SK-N-SH treated with all-trans-retinoic acid at 6 μM for 48 hours (cell line): ENCODE measurements around the gene ZKSCAN1.
"Not testable (repeated sequence)": the region's sequence is repeated elsewhere in the genome, so short reads cannot be mapped to it uniquely, and the experiment has no call there.

Experiments used
- ATAC-seq: fragments of 200-7000 bp; cut with Tn5 transposase; 3 replicates; pipeline ENCODE4 v1.9.1; 2020; ENCODE audit warnings: mild to moderate bottlenecking, moderate library complexity
- ARNTL ChIP-seq: fragments of 450-650 bp; formaldehyde crosslinking; IDR thresholded peaks from 2 replicates; pipeline ENCODE4 v1.5.0; 2020; ENCODE audit warnings: low read depth, mild to moderate bottlenecking, moderate library complexity, borderline replicate concordance
- BACH2 ChIP-seq: fragments of 250-450 bp; sonication (Bioruptor Pico); IDR thresholded peaks from 2 replicates; pipeline ENCODE4 v1.9.0; 2021; ENCODE audit warnings: mild to moderate bottlenecking, borderline replicate concordance
- CSDC2 ChIP-seq: fragments of 250-450 bp; sonication (Bioruptor Pico); IDR thresholded peaks from 2 replicates; pipeline ENCODE4 v1.5.0; 2020; ENCODE audit warnings: mild to moderate bottlenecking, moderate library complexity
- ESRRG ChIP-seq: fragments of 250-450 bp; sonication (Bioruptor Pico); IDR thresholded peaks from 2 replicates; pipeline ENCODE4 v1.6.1; 2021; ENCODE audit warnings: mild to moderate bottlenecking
- GLIS3 ChIP-seq: fragments of 250-450 bp; sonication (Bioruptor Pico); IDR thresholded peaks from 2 replicates; pipeline ENCODE4 v1.5.0; 2020; ENCODE audit warnings: mild to moderate bottlenecking, moderate library complexity
- ISL1 ChIP-seq: fragments of 250-450 bp; sonication (Bioruptor Pico); IDR thresholded peaks from 2 replicates; pipeline ENCODE4 v2.1.2; 2022; ENCODE audit warnings: mild to moderate bottlenecking, moderate library complexity
- OSR1 ChIP-seq: fragments of 250-450 bp; sonication (Bioruptor Pico); IDR thresholded peaks from 2 replicates; pipeline ENCODE4 v1.8.0; 2022; ENCODE audit warnings: moderate library complexity, mild to moderate bottlenecking, inconsistent platforms
- PATZ1 ChIP-seq: fragments of 250-450 bp; sonication (Bioruptor Pico); IDR thresholded peaks from 2 replicates; pipeline ENCODE4 v1.8.0; 2020; ENCODE audit warnings: mild to moderate bottlenecking, moderate library complexity, borderline replicate concordance
- POU6F1 ChIP-seq: fragments of 250-450 bp; sonication (Bioruptor Pico); IDR thresholded peaks from 2 replicates; pipeline ENCODE4 v1.8.0; 2021; ENCODE audit warnings: low read depth, mild to moderate bottlenecking, moderate library complexity, borderline replicate concordance
- PPARA ChIP-seq: fragments of 250-450 bp; sonication (Bioruptor Pico); IDR thresholded peaks from 2 replicates; pipeline ENCODE4 v1.5.0; 2020; ENCODE audit warnings: mild to moderate bottlenecking, borderline replicate concordance
- RARB ChIP-seq: fragments of 250-450 bp; sonication (Bioruptor Pico); IDR thresholded peaks from 2 replicates; pipeline ENCODE4 v1.8.0; 2021; ENCODE audit warnings: mild to moderate bottlenecking, moderate library complexity
- SNAI2 ChIP-seq: fragments of 250-450 bp; sonication (Bioruptor Pico); IDR thresholded peaks from 2 replicates; pipeline ENCODE4 v1.5.0; 2020; ENCODE audit warnings: mild to moderate bottlenecking, moderate library complexity
- TCF4 ChIP-seq: fragments of 250-450 bp; sonication (Bioruptor Pico); IDR thresholded peaks from 2 replicates; pipeline ENCODE4 v1.8.0; 2021; ENCODE audit warnings: mild to moderate bottlenecking, moderate library complexity, borderline replicate concordance
- TOX ChIP-seq: fragments of 250-450 bp; sonication (Bioruptor Pico); IDR thresholded peaks from 2 replicates; pipeline ENCODE4 v1.8.0; 2021; ENCODE audit warnings: mild to moderate bottlenecking, moderate library complexity, borderline replicate concordance
- ZC3H10 ChIP-seq: fragments of 250-450 bp; sonication (Bioruptor Pico); IDR thresholded peaks from 2 replicates; pipeline ENCODE4 v1.5.1; 2021; ENCODE audit warnings: mild to moderate bottlenecking, moderate library complexity
- ZFP3 ChIP-seq: fragments of 250-450 bp; sonication (Bioruptor Pico); IDR thresholded peaks from 2 replicates; pipeline ENCODE4 v1.5.0; 2020; ENCODE audit warnings: mild to moderate bottlenecking, moderate library complexity
- ZFP30 ChIP-seq: fragments of 450-650 bp; formaldehyde crosslinking; IDR thresholded peaks from 2 replicates; pipeline ENCODE4 v1.5.0; 2022; ENCODE audit warnings: mild to moderate bottlenecking, moderate library complexity
- ZNF565 ChIP-seq: fragments of 450-650 bp; formaldehyde crosslinking; conservative IDR thresholded peaks from 2 replicates; pipeline ENCODE4 v1.5.0; 2020; ENCODE audit warnings: low read depth, mild to moderate bottlenecking, moderate library complexity
- ZNF70 ChIP-seq: fragments of 450-650 bp; formaldehyde crosslinking; IDR thresholded peaks from 2 replicates; pipeline ENCODE4 v1.5.0; 2020; ENCODE audit warnings: mild to moderate bottlenecking, moderate library complexity
- ZNF8 ChIP-seq: fragments of 450-650 bp; formaldehyde crosslinking; IDR thresholded peaks from 2 replicates; pipeline ENCODE4 v1.5.0; 2020; ENCODE audit warnings: mild to moderate bottlenecking, moderate library complexity
- TF ChIP-seq, protein P1 (sequence below): fragments of 250-450 bp; sonication (Bioruptor Pico); IDR thresholded peaks from 2 replicates; pipeline ENCODE4 v1.5.0; 2020; ENCODE audit warnings: mild to moderate bottlenecking, moderate library complexity
- TF ChIP-seq, protein P2 (sequence below): fragments of 250-450 bp; sonication (Bioruptor Pico); IDR thresholded peaks from 2 replicates; pipeline ENCODE4 v1.5.1; 2021; ENCODE audit warnings: mild to moderate bottlenecking, moderate library complexity

The ZKSCAN1 gene

GRCh38 chr7:99990460-99990852 lies 24.9 kb upstream of the ZKSCAN1 start (continued):
- TF ChIP-seq, protein P1, sequence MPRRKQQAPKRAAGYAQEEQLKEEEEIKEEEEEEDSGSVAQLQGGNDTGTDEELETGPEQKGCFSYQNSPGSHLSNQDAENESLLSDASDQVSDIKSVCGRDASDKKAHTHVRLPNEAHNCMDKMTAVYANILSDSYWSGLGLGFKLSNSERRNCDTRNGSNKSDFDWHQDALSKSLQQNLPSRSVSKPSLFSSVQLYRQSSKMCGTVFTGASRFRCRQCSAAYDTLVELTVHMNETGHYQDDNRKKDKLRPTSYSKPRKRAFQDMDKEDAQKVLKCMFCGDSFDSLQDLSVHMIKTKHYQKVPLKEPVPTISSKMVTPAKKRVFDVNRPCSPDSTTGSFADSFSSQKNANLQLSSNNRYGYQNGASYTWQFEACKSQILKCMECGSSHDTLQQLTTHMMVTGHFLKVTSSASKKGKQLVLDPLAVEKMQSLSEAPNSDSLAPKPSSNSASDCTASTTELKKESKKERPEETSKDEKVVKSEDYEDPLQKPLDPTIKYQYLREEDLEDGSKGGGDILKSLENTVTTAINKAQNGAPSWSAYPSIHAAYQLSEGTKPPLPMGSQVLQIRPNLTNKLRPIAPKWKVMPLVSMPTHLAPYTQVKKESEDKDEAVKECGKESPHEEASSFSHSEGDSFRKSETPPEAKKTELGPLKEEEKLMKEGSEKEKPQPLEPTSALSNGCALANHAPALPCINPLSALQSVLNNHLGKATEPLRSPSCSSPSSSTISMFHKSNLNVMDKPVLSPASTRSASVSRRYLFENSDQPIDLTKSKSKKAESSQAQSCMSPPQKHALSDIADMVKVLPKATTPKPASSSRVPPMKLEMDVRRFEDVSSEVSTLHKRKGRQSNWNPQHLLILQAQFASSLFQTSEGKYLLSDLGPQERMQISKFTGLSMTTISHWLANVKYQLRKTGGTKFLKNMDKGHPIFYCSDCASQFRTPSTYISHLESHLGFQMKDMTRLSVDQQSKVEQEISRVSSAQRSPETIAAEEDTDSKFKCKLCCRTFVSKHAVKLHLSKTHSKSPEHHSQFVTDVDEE (CRISPR knock-in tag): no peak
- TF ChIP-seq ZNF565 (no peak), ARNTL (no peak), ZFP3 (no peak), CSDC2 (no peak), ESRRG (no peak)

DNA sequence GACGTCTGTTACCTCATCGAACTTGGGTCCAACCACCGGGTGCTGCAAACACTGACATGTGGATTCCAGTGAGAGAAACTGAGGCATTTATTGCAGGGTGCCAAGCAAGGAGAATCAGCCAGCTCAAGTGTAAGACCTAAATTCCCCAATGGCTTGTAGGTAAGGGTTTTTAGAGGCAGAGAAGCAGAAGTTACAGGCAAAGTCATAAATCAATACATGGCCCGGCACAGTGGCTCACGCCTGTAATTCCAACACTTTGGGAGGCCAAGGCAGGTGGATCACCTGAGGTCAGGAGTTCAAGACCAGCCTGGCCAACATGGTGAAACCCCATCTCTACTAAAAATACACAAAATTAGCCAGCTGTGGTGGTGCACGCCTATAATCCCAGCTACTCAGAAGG lies 23.9 kb upstream of the ZKSCAN1 start:
- ATAC-seq: not testable (repeated sequence)

DNA sequence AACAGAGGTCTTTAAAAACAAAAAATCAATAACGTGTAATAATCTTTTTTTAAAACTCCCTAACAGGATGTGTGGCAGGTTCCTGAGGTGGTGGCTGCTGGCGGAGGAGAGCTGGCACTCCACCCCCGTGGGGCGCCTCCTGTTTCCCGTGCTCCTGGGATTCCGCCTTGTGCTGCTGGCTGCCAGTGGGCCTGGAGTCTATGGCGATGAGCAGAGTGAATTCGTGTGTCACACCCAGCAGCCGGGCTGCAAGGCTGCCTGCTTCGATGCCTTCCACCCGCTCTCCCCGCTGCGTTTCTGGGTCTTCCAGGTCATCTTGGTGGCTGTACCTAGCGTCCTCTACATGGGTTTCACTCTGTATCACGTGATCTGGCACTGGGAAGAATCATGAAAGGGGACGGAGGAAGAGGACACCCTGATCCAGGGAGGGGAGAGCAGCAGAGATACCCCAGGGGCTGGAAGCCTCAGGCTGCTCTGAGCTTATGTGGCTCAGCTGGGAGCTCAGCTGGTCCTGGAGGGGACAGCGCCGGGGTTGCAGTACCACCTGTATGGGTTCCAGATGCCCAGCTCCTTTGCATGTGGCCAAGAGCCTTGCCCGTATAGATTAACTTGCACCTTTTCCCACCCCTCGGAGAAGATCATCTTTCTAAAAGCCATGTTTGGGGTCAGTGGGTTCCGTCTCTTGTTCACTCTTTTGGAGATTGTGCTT lies 22.9 kb upstream of the ZKSCAN1 start:
- ATAC-seq: no peak
- TF ChIP-seq PATZ1 (CRISPR knock-in tag): no peak
- TF ChIP-seq, protein P2, sequence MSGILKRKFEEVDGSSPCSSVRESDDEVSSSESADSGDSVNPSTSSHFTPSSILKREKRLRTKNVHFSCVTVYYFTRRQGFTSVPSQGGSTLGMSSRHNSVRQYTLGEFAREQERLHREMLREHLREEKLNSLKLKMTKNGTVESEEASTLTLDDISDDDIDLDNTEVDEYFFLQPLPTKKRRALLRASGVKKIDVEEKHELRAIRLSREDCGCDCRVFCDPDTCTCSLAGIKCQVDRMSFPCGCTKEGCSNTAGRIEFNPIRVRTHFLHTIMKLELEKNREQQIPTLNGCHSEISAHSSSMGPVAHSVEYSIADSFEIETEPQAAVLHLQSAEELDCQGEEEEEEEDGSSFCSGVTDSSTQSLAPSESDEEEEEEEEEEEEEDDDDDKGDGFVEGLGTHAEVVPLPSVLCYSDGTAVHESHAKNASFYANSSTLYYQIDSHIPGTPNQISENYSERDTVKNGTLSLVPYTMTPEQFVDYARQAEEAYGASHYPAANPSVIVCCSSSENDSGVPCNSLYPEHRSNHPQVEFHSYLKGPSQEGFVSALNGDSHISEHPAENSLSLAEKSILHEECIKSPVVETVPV (CRISPR knock-in tag): no peak
- no peak for TF ChIP-seq ZNF70 (CRISPR knock-in tag)
- no peak for TF ChIP-seq CSDC2
- TF ChIP-seq BACH2: no peak
- no peak for TF ChIP-seq ZFP30 (CRISPR knock-in tag)
- no peak for TF ChIP-seq TOX (CRISPR knock-in tag)
- no peak for TF ChIP-seq RARB (CRISPR knock-in tag)
- no peak for TF ChIP-seq ESRRG
- no peak for TF ChIP-seq OSR1 (CRISPR knock-in tag)
- TF ChIP-seq ZFP3: no peak
- TF ChIP-seq ZC3H10 (CRISPR knock-in tag): no peak
- no peak for TF ChIP-seq ARNTL
- no peak for TF ChIP-seq ZNF565
- no peak for TF ChIP-seq ISL1 (CRISPR knock-in tag)
- no peak for TF ChIP-seq TCF4
- no peak for TF ChIP-seq PPARA
- TF ChIP-seq ZNF8 (CRISPR knock-in tag): no peak

DNA sequence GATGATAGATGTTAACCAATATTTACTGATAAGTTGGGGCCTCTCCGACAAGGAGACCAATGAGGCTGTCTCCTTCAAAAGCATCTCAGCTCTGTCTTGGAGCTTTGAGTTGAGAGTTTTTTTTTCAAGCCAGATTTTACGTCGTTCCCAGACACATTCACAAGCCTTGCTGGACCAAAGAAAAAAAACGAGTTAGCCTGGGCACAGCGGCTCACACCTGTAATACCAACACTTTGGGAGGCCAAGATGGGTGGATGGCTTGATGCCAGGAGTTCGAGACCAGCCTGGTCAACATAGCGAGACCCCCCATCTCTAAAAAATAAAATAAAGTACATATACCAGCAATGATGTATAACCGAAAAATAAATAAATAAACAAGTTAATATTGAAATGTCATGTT lies 20.6 kb upstream of the ZKSCAN1 start:
- no peak for ATAC-seq
- TF ChIP-seq ESRRG (no peak), ZC3H10 (CRISPR knock-in tag) (no peak), ZNF8 (CRISPR knock-in tag) (no peak), TCF4 (no peak), ZFP30 (CRISPR knock-in tag) (no peak), GLIS3 (CRISPR knock-in tag) (no peak), TOX (CRISPR knock-in tag) (no peak), ARNTL (no peak), ZFP3 (no peak), ISL1 (CRISPR knock-in tag) (no peak), SNAI2 (CRISPR knock-in tag) (no peak)
- TF ChIP-seq, all 23 proteins: peak for 0

GRCh38 chr7:99996755-99997544 lies 18.4 kb upstream of the ZKSCAN1 start:
- TF ChIP-seq ESRRG: no peak
- no peak for TF ChIP-seq PATZ1 (CRISPR knock-in tag)
- no peak for TF ChIP-seq TCF4
- TF ChIP-seq SNAI2 (CRISPR knock-in tag): no peak
- TF ChIP-seq ZNF70 (CRISPR knock-in tag): no peak
- no peak for TF ChIP-seq ARNTL
- TF ChIP-seq, protein P2 (CRISPR knock-in tag): no peak
- TF ChIP-seq POU6F1 (CRISPR knock-in tag): no peak
- TF ChIP-seq ISL1 (CRISPR knock-in tag): no peak
- no peak for TF ChIP-seq CSDC2
- TF ChIP-seq, all 23 proteins: peak for 0
- no peak for ATAC-seq
